Ishikawa (cell line): ENCODE measurements around the gene LDAH.

ENCODE experiments used
- CEBPB ChIP-seq: IDR thresholded peaks from 2 replicates; pipeline ENCODE4 v1.6.1; 2012
- CREB1 ChIP-seq: IDR thresholded peaks from 2 replicates; pipeline ENCODE4 v1.6.1; 2012; ENCODE audit warnings: low read depth
- EGR1 ChIP-seq: IDR thresholded peaks from 2 replicates; pipeline ENCODE4 v1.6.1; 2012
- EP300 ChIP-seq: IDR thresholded peaks from 2 replicates; pipeline ENCODE4 v1.6.1; 2012; ENCODE audit warnings: borderline replicate concordance
- FOXM1 ChIP-seq: IDR thresholded peaks from 2 replicates; pipeline ENCODE4 v1.6.1; 2012; ENCODE audit warnings: low read depth, borderline replicate concordance
- NFIC ChIP-seq: IDR thresholded peaks from 2 replicates; pipeline ENCODE4 v1.6.1; 2012
- RAD21 ChIP-seq: IDR thresholded peaks from 2 replicates; pipeline ENCODE4 v1.6.1; 2012; ENCODE audit warnings: low read depth
- TAF1 ChIP-seq: IDR thresholded peaks from 2 replicates; pipeline ENCODE4 v1.6.1; 2012; ENCODE audit warnings: low read depth, mild to moderate bottlenecking
- TCF12 ChIP-seq: IDR thresholded peaks from 2 replicates; pipeline ENCODE4 v1.6.1; 2012; ENCODE audit warnings: low read depth
- TEAD4 ChIP-seq: IDR thresholded peaks from 2 replicates; pipeline ENCODE4 v1.6.1; 2012
- YY1 ChIP-seq: IDR thresholded peaks from 2 replicates; pipeline ENCODE4 v1.6.1; 2012; ENCODE audit warnings: low read depth
- ZBTB7A ChIP-seq: IDR thresholded peaks from 2 replicates; pipeline ENCODE4 v1.6.1; 2012; ENCODE audit warnings: low read depth
- TF ChIP-seq, protein P1 (sequence below): IDR thresholded peaks from 2 replicates; pipeline ENCODE4 v1.6.1; 2012; ENCODE audit warnings: low read depth, mild to moderate bottlenecking
- TF ChIP-seq, protein P2 (sequence below): IDR thresholded peaks from 2 replicates; pipeline ENCODE4 v1.6.1; 2012
- TF ChIP-seq, protein P3 (sequence below): IDR thresholded peaks from 2 replicates; pipeline ENCODE4 v1.6.1; 2012

Gene LDAH

DNA sequence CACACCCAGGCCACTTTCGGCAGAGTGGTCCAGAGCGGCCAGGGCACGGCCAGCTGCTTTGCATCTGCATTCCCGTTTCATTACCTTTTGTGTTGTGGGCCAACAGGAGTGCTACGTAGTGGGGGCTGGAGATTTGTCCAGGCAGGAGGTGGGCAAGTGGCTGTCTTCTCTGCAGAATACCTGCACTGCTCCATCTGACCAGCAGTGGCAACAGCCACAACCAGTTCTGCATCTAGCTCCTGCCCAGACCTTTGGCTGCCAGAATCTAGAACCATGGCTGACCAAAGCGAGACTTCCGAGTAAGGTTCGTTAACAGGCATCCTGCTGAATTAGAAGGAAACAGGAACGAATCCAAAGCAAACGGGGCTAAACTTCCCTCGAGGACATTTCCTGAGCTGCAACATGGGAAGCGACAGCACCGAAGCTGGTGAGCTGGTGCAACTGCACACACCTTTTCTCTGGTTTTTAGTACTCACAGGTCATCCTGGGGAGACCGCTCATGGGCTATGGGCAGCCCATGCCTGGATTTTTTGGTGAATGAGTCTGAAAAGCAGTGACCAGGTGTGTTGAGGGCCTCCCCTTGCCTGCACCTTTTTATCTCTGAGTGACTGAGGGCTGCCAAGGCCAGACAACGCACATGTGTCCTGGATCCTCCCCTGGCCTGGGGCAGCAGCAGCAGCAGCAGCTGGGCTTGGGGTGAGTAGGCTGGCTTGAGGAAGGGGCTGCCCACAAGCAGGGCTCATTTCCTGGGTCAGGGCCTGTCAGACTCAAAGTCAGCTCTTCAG is 145.4 kb downstream of the LDAH start:
- TF ChIP-seq CEBPB (no peak), TCF12 (no peak), RAD21 (no peak), ZBTB7A (no peak), CREB1 (no peak), YY1 (no peak), TAF1 (no peak), EGR1 (no peak), TEAD4 (no peak)
- TF ChIP-seq, protein P1, sequence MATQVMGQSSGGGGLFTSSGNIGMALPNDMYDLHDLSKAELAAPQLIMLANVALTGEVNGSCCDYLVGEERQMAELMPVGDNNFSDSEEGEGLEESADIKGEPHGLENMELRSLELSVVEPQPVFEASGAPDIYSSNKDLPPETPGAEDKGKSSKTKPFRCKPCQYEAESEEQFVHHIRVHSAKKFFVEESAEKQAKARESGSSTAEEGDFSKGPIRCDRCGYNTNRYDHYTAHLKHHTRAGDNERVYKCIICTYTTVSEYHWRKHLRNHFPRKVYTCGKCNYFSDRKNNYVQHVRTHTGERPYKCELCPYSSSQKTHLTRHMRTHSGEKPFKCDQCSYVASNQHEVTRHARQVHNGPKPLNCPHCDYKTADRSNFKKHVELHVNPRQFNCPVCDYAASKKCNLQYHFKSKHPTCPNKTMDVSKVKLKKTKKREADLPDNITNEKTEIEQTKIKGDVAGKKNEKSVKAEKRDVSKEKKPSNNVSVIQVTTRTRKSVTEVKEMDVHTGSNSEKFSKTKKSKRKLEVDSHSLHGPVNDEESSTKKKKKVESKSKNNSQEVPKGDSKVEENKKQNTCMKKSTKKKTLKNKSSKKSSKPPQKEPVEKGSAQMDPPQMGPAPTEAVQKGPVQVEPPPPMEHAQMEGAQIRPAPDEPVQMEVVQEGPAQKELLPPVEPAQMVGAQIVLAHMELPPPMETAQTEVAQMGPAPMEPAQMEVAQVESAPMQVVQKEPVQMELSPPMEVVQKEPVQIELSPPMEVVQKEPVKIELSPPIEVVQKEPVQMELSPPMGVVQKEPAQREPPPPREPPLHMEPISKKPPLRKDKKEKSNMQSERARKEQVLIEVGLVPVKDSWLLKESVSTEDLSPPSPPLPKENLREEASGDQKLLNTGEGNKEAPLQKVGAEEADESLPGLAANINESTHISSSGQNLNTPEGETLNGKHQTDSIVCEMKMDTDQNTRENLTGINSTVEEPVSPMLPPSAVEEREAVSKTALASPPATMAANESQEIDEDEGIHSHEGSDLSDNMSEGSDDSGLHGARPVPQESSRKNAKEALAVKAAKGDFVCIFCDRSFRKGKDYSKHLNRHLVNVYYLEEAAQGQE, result no peak

DNA sequence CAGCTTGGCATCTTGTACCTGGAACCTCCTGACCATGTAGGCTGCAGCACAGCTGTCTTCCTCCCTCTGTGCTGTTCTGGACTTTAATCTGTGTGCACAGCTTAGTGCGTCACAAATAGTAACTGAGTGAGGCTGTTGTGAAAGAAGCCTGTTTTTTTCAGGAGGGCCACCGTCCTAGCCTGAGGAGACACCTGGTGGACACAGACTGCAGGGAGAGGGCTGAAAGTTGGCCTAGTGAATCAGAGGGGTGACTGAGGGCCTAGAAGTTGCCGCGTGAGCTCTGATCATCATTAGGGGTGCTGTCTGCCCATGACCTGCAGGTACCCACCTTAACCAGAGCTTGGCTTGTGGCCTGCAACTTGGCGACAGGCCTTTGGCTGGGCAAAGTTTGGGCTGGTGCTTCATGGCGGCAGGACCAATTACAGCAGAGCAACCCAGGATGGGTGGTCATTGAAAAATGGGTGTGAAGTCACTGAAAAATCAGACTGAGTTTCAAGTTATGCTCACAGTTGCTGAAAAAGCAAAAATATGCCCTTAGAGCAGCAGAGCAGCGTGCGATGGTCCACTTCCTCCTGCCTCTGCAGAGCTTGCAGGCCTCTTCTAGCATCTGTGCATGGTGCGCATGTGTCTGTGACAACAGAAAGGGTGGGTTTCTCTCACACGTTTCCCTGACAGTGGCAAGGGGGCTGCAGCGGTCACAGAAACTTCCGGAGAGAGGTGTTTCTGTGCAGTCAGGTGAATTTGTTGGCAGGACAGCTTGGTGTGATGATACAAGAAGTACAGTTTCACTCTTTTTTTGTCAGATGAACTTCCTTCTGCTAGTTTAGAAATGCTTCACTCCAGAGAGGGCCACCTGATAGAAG is 146.3 kb downstream of the LDAH start:
- TF ChIP-seq CEBPB, result no peak
- TF ChIP-seq EGR1, result no peak
- no peak for TF ChIP-seq EP300
- no peak for TF ChIP-seq FOXM1
- TF ChIP-seq TAF1, result no peak
- no peak for TF ChIP-seq TCF12
- no peak for TF ChIP-seq RAD21
- no peak for TF ChIP-seq ZBTB7A
- TF ChIP-seq, protein P2, sequence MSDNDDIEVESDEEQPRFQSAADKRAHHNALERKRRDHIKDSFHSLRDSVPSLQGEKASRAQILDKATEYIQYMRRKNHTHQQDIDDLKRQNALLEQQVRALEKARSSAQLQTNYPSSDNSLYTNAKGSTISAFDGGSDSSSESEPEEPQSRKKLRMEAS, result no peak
- TF ChIP-seq, protein P3, sequence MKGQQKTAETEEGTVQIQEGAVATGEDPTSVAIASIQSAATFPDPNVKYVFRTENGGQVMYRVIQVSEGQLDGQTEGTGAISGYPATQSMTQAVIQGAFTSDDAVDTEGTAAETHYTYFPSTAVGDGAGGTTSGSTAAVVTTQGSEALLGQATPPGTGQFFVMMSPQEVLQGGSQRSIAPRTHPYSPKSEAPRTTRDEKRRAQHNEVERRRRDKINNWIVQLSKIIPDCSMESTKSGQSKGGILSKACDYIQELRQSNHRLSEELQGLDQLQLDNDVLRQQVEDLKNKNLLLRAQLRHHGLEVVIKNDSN, result no peak
- no peak for TF ChIP-seq NFIC
- TF ChIP-seq, protein P1, result no peak
- TF ChIP-seq CREB1, result no peak
- no peak for TF ChIP-seq YY1

DNA sequence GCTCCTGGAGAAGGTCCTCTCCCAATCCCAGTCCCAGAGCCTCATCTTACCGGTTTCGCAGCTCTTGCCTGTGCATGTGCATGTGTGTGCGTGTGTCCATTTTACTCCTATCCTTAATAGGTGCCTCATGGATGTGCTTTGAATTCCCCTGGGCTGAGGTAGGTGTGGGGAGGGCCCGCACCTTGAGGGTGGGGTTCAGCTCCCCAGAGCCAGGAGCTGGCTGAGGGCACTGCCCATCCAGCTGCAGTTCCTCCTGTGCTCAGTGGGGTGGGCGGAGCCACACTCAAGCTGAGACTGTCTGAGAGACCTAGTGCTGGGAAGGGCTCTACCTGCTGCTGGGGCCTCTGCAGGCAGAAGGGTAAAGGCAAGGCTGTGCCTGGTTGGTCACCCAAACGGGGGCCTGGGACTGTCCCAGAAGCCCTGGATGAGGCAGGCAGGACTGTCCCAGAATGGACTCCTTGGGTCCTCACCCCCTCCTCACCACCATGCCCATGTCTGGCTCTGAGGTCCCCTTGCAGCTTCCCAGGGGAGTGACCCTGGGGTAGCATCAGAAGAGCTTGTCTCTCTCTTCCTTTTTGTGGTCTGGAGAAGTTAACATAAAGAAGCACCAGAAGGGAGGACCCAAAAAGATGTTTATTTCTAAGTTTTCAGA is 147.1 kb downstream of the LDAH start:
- TF ChIP-seq RAD21 (no peak), CREB1 (no peak), FOXM1 (no peak), TEAD4 (no peak), ZBTB7A (no peak), EGR1 (no peak)
- TF ChIP-seq, protein P1, result no peak
- TF ChIP-seq, protein P2, result no peak
